Heart left ventricle (tissue), 13 donors: ENCODE data around the gene STK24.

Experiments
- POLR2A ChIP-seq, 2 donors: fragments of 450-650 bp; IDR thresholded peaks; one replicate each; pipeline ENCODE4 v1.6.1; 2017; ENCODE audit warnings: antibody characterized with exemption in 2 of 2, mild to moderate bottlenecking in 2 of 2, moderate library complexity in 2 of 2
- TF ChIP-seq, protein P1 (sequence below), 12 donors: fragments of 200-600 bp; sonication (generic) in 4 of 12; IDR thresholded peaks; one replicate each; pipeline versions ENCODE4 v1.5.0 to v1.8.0; 2018 to 2022; ENCODE audit warnings: antibody characterized with exemption in 12 of 12, mild to moderate bottlenecking in 5 of 12
- donor health status: ischemic (EF 13 %, LVEDD 7.1; RV severe dilation, severe dysfunction).
- donor health status: DM: no; HTN: yes; CAD: no.
- donor health status: DM: no; HTN: no; CAD: no.
- donor health status: ischemic (EF 25% LVEDD 6.9; RV normal size, moderate dysfunction).
- donor health status: ischemic (EF 25% LVEDD 5.7; RV mildly dilated, moderate dysfunction).
- donor health status: ischemic (EF 35%, LVEDD 5.7; RV mildly dilated, moderate dysfunction).
- donor health status: nonischemic (EF 11% LVEDD 7.7; RV severe dilation, severe dysfunction).
- donor health status: DM: yes; HTN: yes; CAD: no.
- donor health status: PGD.
- donor health status: ischemic (EF 29% LVEDD 5.4; RV normal size, mild dysfunction).
- donor health status: nonischemic (EF 23%, LVEDD 6.1; RV moderate dilation, normal function).

DNA sequence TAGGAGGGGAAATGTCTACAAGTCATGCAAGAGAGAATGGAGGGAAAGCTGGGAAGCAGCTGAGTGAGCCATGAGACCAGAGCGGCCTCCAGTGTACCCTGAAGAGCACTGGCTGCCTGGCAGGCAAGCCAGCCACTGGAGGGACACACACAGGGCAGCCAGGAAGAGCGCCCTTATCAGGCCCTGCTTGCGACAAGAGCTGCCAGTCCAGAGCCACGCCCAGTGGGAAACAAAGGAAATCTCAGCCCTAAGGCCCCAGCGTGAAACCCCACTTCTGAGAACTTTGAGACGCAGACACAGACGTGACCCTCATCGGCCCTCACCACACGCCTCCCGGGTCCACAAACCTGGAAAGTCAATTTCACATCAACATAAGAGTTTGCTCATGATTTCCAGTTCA, 105.0 kb downstream of the STK24 start:
- TF ChIP-seq, protein P1, sequence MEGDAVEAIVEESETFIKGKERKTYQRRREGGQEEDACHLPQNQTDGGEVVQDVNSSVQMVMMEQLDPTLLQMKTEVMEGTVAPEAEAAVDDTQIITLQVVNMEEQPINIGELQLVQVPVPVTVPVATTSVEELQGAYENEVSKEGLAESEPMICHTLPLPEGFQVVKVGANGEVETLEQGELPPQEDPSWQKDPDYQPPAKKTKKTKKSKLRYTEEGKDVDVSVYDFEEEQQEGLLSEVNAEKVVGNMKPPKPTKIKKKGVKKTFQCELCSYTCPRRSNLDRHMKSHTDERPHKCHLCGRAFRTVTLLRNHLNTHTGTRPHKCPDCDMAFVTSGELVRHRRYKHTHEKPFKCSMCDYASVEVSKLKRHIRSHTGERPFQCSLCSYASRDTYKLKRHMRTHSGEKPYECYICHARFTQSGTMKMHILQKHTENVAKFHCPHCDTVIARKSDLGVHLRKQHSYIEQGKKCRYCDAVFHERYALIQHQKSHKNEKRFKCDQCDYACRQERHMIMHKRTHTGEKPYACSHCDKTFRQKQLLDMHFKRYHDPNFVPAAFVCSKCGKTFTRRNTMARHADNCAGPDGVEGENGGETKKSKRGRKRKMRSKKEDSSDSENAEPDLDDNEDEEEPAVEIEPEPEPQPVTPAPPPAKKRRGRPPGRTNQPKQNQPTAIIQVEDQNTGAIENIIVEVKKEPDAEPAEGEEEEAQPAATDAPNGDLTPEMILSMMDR (IDR thresholded peaks at IDR 0.05): peak in 10 of 12 donors; percentile 13 to 56 (median 26)
- TF ChIP-seq POLR2A (IDR thresholded peaks at IDR 0.05): no peak
